ENCODE results near the gene NCKAP5. TPM values are rescaled to one million over a fixed set of nuclear protein-coding genes. Genes with fewer than 3 reads are reported as not detected.

The NCKAP5 gene
- total and polyA plus RNA-seq, 2 donors (not counting 1 experiment from before 2014, with no cell fraction given), result not detected

- Mint-ChIP-seq H3K4me3 (no peak overlapping the region), H3K27ac (no peak overlapping the region), H3K9me3 (ENCODE audit: insufficient read depth) (no peaks in the 10 kb centered on the region), H3K27me3 (peaks cover 6% of the 10 kb centered on the region), H3K4me1 (peaks cover 2% of the 10 kb centered on the region)
- H3K27ac ChIP-seq (ENCODE audit: low read length in 2 of 2), result no peak overlapping the region
- H2AFZ ChIP-seq (ENCODE audit: insufficient read depth, low read depth, low read length, poor library complexity, severe bottlenecking), result no peak overlapping the region
- no peaks in the 10 kb centered on the region for H3K9me3 ChIP-seq (ENCODE audit: control extremely low read depth in 1 of 3, control insufficient read depth in 2 of 3, insufficient read depth in 1 of 3, low read length in 2 of 3)
- POLR2A ChIA-PET, result no interaction called here
- H3K9ac ChIP-seq (ENCODE audit: low read length), result no peak overlapping the region
- no peak for TF ChIP-seq EZH2 (IDR thresholded peaks at IDR 0.05; ENCODE audit: borderline replicate concordance, insufficient read depth, low read depth, low read length, poor library complexity, severe bottlenecking)
- H3K79me2 ChIP-seq (ENCODE audit: control insufficient read depth, insufficient read depth, low read length), result no peaks in the 10 kb centered on the region
- H3K4me1 ChIP-seq (ENCODE audit: control insufficient read depth in 2 of 2, insufficient read depth in 2 of 2, low read length in 2 of 2), result no peaks in the 10 kb centered on the region
- no peak for ATAC-seq (ENCODE audit: low read depth)
- WGBS (ENCODE audit: insufficient coverage), result 50% methylated on average over 1 of the region's 3 CpGs
- no peak overlapping the region for H3K4me2 ChIP-seq (replicated peaks; ENCODE audit: low read depth, low read length, poor library complexity, severe bottlenecking)
- H4K20me1 ChIP-seq (ENCODE audit: control insufficient read depth, insufficient read depth, low read length, poor library complexity, severe bottlenecking), result no peaks in the 10 kb centered on the region
- CTCF ChIA-PET, result no interaction called here
- H3K27me3 ChIP-seq (replicated peaks in 1 of 4; ENCODE audit: control extremely low read depth in 1 of 4, control insufficient read depth in 3 of 4, insufficient read depth in 4 of 4, low read length in 3 of 4), result peaks cover 0 to 4% (median 1%) of the 10 kb centered on the region in 4 experiments
- H3K36me3 ChIP-seq (replicated peaks in 1 of 2; ENCODE audit: control extremely low read depth in 1 of 2, control insufficient read depth in 1 of 2, extremely low read depth in 1 of 2, insufficient read depth in 2 of 2, low read length in 1 of 2), result no peaks in the 10 kb centered on the region
- no peak for DNase-seq
- intact Hi-C loops (cut with micrococcal nuclease), result no loop called here
- no peak overlapping the region for H3K4me3 ChIP-seq (ENCODE audit: control extremely low read depth in 1 of 5, extremely low read depth in 1 of 5, insufficient read depth in 1 of 5, low read depth in 2 of 5, low read length in 4 of 5)
Observed at GRCh38 chr2:133496501-133497269, 71.6 kb downstream of the NCKAP5 start.

DNA sequence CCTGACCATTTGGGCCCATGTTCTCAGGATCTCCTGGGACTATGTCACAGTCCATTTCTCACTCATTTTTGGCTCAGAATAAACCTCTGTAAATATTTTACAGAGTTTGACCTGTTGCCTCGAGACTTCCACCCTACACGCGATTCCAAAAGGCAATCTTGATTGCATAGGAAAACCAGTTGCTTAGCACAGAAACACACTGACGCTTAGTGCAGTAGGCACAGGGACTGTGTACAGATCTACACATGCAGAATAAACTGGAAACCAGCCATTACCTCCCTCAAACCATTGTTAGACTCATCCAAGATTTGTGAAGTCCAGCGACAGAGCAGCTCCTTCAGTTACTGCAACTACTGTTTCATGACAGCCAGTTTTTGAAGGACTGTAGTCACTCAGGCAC, 73.0 kb downstream of the NCKAP5 start:
- Histone ChIP-seq H3K79me2 (ENCODE audit: control insufficient read depth, insufficient read depth, low read length) (no peaks in the 10 kb centered on the region), H3K27ac (ENCODE audit: low read length in 2 of 2) (no peak overlapping the region), H4K20me1 (ENCODE audit: control insufficient read depth, insufficient read depth, low read length, poor library complexity, severe bottlenecking) (no peaks in the 10 kb centered on the region), H2AFZ (ENCODE audit: insufficient read depth, low read depth, low read length, poor library complexity, severe bottlenecking) (no peak overlapping the region), H3K9ac (ENCODE audit: low read length) (no peak overlapping the region), H3K4me2 (replicated peaks; ENCODE audit: low read depth, low read length, poor library complexity, severe bottlenecking) (no peak overlapping the region), H3K27me3 (replicated peaks in 1 of 4; ENCODE audit: control extremely low read depth in 1 of 4, control insufficient read depth in 3 of 4, insufficient read depth in 4 of 4, low read length in 3 of 4) (peaks cover 0 to 4% (median under 1%) of the 10 kb centered on the region in 4 experiments), H3K4me3 (ENCODE audit: control extremely low read depth in 1 of 5, extremely low read depth in 1 of 5, insufficient read depth in 1 of 5, low read depth in 2 of 5, low read length in 4 of 5) (no peak overlapping the region), H3K4me1 (ENCODE audit: control insufficient read depth in 2 of 2, insufficient read depth in 2 of 2, low read length in 2 of 2) (no peaks in the 10 kb centered on the region), H3K36me3 (replicated peaks in 1 of 2; ENCODE audit: control extremely low read depth in 1 of 2, control insufficient read depth in 1 of 2, extremely low read depth in 1 of 2, insufficient read depth in 2 of 2, low read length in 1 of 2) (no peaks in the 10 kb centered on the region), H3K9me3 (ENCODE audit: control extremely low read depth in 1 of 3, control insufficient read depth in 2 of 3, insufficient read depth in 1 of 3, low read length in 2 of 3) (no peaks in the 10 kb centered on the region)
- Mint-ChIP-seq H3K4me1 (peaks cover 2% of the 10 kb centered on the region), H3K4me3 (no peak overlapping the region), H3K27ac (no peak overlapping the region), H3K9me3 (ENCODE audit: insufficient read depth) (no peaks in the 10 kb centered on the region), H3K27me3 (peaks cover 3% of the 10 kb centered on the region)
- intact Hi-C loops (cut with micrococcal nuclease), result no loop called here
- 100% methylated on average over 3 of the region's 5 CpGs for WGBS (ENCODE audit: insufficient coverage)
- CTCF ChIA-PET, result no interaction called here
- no peak for ATAC-seq (ENCODE audit: low read depth)
- no peak for DNase-seq
- TF ChIP-seq EZH2 (IDR thresholded peaks at IDR 0.05; ENCODE audit: borderline replicate concordance, insufficient read depth, low read depth, low read length, poor library complexity, severe bottlenecking) (no peak), CTCF (IDR thresholded peaks at IDR 0.05) (no peak)
- POLR2A ChIA-PET, result interaction anchor here (0.6 kb wide), 1 partner anchor 921 kb away, joined by 3 read pairs; no protein-coding TSS in a partner anchor
